Activated naive CD4-positive, alpha-beta T cell treated with anti-CD3 and anti-CD28 coated beads, Interleukin-2, amount 50 U/mL, for 72 hours (primary cell): Measurements from ENCODE around the gene FRMD4A. TPM values are rescaled to one million over a fixed set of nuclear protein-coding genes. Genes with fewer than 3 reads are reported as not detected.
"Not testable (repeated sequence)": the region's sequence is repeated elsewhere in the genome, so short reads cannot be mapped to it uniquely, and the experiment has no call there.

Experiments used
- ATAC-seq, 2 donors: fragments of 150-1000 bp; cut with Tn5 transposase; 2 replicates each; pipeline ENCODE4 v1.10.0; 2021; ENCODE audit warnings: mild to moderate bottlenecking in 2 of 2, moderate library complexity in 2 of 2
- DNase-seq, 2 donors: peaks; one replicate each; pipeline ENCODE4 v3.0.0; 2021 to 2022; ENCODE audit warnings: low spot score in 2 of 2
- H3K27ac Mint-ChIP-seq, 2 donors: one replicate each; pipeline ENCODE4 v1.8.0; 2022; ENCODE audit warnings: mild to moderate bottlenecking in 2 of 2, mixed read lengths in 2 of 2
- H3K36me3 Mint-ChIP-seq, 2 donors: one replicate each; pipeline ENCODE4 v1.8.0; 2022; ENCODE audit warnings: mixed read lengths in 2 of 2
- H3K9me3 Mint-ChIP-seq, 2 donors: one replicate each; pipeline ENCODE4 v1.8.0; 2022; ENCODE audit warnings: mixed read lengths in 2 of 2
- total RNA-seq, 2 donors: library from RNA; stranded (reverse); gene quantifications; one replicate each; pipeline ENCODE4 v1.2.3, GENCODE V29; 2022

FRMD4A gene
- total RNA-seq, 2 donors from 2014 or later: 0.41 to 0.49 TPM

DNA sequence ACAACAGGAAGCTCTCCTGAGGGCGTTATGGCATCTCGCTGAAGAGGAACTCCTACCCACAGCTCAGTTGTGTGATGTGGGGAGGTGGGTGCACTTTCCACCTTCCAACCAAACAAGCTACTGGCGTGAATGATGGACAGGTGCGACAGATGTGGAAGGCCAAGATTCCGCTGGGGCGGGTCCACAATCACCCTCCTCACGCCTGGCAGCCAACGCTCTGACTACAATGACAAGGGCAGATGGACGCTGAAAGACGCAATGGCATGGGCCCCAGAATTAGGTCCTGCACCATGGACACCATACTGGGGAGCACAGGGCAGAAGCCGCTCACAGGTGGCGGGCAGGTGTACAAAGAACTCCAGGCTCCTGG, 461.4 kb downstream of the FRMD4A start:
- Mint-ChIP-seq H3K36me3 (no peaks in the 10 kb centered on the region), H3K9me3 (no peaks in the 10 kb centered on the region), H3K27ac (no peak overlapping the region)
- ATAC-seq (no peak), DNase-seq (no peak)

DNA sequence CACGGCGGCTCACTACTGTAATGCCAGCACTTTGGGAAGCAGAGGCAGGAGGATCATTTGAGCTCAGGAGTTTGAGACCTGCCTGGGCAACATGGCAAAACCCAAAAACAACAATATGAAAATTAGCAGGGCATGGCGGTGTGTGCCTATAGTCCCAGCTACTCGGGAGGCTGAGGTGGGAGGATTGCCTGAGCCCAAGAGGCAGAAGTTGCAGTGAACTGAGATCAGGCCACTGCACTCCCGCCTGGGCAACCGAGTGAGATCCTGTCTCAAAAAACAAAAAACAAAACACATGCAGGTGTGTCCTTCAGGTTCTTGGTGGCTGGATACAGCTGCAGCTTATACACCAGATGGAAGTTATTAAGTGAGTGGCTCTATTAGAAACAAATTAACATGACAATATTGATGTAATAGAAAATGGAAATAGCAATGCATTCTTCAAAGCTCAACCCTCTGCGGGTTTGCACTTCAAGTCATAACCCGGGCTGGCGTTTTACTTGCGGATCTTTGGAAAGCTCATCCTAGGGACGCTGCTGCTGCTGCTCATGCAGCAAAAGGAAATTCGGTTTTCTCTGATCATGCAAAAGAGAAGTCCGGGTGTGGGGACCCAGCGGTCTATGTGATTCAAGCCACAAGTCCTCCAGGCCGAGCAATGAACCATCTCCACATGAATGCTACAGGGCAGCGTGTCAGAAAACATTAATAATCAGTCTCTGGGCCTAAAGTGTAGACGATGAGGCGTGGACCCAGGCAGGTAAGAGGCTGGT, 462.0 kb downstream of the FRMD4A start:
- H3K27ac Mint-ChIP-seq: peak overlapping the region in 1 of 2 donors; percentile 53
- DNase-seq: no peak
- no peaks in the 10 kb centered on the region for H3K9me3 Mint-ChIP-seq
- H3K36me3 Mint-ChIP-seq: no peaks in the 10 kb centered on the region
- no peak for ATAC-seq

DNA sequence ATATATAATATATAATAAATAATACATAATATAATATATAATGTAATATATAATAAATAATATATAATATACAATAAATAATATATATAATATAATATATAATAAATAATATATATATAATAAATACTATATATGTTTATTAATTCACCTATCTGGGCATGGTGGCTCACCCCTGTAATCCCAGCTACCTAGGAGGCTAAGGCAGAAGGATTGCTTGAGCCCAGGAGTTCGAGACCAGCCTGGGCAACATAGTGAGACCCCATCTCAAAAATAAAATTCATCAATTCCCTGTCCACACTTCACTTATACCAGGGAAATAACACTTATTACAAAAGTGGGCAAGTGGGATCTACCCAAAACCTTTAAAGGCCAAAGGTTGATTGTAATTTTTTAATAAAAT, 462.9 kb downstream of the FRMD4A start:
- Mint-ChIP-seq H3K9me3 (no peaks in the 10 kb centered on the region), H3K27ac (no peak overlapping the region)
- no peak for ATAC-seq

DNA sequence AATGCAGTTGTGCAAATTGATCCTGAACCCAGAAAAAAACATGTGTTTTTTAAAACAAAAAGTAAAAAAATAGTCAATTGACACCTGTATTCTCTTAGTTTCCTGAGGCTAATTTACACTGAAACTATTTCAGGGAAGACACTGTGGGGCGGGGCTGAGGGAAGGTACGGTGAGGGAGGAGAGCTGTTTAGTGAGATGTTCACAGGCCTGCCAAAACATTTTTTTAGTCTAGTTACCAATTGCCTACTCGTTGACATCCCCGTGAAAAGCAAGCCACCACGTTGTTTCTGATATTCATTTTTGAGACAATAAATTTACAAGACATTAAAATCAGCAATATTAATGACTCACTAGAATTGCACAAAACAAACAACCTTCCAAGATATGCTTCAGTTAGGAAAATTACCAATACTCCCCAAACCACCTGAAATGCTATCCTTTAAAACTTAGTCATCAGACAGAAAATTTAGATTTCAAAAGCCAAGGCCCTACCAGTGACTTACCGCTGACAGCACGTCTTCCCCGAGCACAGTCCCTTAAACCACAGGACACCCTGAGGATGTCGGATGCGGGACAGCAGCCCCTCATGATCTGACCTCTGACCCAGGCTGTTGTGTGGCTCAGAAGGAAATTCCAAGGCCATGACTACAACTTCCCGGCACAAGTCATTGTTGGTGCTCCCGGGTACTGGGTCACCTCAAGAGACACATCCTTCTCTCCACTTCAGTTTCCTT, 464.8 kb downstream of the FRMD4A start:
- no peaks in the 10 kb centered on the region for H3K36me3 Mint-ChIP-seq
- H3K27ac Mint-ChIP-seq: no peak overlapping the region
- no peaks in the 10 kb centered on the region for H3K9me3 Mint-ChIP-seq
- no peak for ATAC-seq
- no peak for DNase-seq

More for the DNA sequence above, 462.9 kb downstream of the FRMD4A start:
- DNase-seq: no peak
- no peaks in the 10 kb centered on the region for H3K36me3 Mint-ChIP-seq

DNA sequence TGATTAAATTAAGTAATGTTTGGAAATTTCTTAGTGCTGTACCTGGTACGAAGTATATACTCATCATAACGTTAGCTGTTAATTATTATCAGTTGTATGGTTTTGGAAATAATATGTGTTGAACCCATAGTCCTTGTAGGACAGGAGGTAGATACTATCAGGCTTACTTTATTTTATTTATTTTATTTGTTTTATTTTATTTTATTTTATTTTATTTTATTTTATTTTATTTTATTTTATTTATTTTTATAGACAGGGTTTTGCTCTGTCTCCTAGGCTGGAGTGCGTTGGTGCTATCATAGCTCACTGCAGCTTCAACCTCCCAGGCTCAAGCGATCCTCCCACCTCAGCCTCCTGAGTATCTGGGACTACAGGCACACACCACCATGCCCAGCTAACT, 465.5 kb downstream of the FRMD4A start:
- H3K36me3 Mint-ChIP-seq, H3K27ac Mint-ChIP-seq, DNase-seq, H3K9me3 Mint-ChIP-seq, ATAC-seq: not testable (repeated sequence)

DNA sequence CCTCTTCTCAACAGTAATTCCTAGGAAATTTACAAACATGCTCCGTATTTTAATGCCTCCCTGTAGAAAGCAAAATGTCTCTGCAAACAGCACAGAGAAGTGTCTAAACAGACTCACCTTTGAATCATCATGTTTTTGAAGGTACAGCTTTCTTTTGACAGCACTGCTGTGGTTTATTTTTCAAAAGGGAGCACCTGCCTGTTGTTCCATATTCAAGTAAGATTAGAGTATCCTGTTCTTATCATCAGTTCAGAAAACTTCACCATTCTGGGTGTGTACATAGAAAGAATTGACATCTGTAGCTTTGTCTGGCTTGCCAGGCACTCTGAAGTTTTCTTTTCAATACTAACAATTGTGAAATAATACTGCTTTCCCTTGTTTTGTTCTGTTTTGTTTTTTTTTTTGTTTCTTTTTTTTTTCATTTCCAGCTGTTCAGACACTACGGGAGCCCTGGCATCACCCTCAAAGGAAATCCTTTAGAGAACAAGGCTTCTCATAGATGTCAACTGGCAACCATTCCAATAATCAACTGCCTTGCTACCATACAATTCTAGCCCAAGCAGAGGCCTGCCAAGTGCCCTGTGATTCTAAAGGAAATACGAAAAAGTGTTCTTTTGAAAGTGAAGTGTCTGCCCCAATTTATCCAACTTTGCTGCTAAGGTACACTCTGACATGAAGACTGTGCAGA, 468.0 kb downstream of the FRMD4A start:
- DNase-seq (no peak), ATAC-seq (no peak)
- peak overlapping the region in 1 of 2 donors; percentile 20 for H3K27ac Mint-ChIP-seq
- no peaks in the 10 kb centered on the region for H3K9me3 Mint-ChIP-seq
- no peaks in the 10 kb centered on the region for H3K36me3 Mint-ChIP-seq

DNA sequence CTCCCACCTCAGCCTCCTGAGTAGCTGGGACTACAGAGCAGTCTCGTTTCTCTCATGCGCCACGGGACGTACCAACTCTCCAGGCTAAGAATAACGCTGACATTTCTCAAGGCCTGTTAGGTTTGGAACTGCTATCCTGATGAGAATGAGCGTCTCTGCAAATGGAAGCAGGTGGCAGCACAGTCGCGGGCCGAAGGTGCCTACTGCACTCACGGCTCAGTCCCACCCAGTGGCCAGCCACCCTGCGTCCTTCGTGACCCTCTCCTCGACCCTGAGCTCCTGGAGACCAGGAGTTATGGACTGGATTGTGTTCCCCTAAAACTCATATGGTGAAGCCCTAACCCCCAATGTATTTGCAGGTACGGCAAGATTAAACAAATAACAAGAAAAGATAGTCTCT, 469.8 kb downstream of the FRMD4A start:
- Mint-ChIP-seq H3K27ac (no peak overlapping the region), H3K9me3 (no peaks in the 10 kb centered on the region), H3K36me3 (no peaks in the 10 kb centered on the region)
- DNase-seq (no peak), ATAC-seq (no peak)

DNA sequence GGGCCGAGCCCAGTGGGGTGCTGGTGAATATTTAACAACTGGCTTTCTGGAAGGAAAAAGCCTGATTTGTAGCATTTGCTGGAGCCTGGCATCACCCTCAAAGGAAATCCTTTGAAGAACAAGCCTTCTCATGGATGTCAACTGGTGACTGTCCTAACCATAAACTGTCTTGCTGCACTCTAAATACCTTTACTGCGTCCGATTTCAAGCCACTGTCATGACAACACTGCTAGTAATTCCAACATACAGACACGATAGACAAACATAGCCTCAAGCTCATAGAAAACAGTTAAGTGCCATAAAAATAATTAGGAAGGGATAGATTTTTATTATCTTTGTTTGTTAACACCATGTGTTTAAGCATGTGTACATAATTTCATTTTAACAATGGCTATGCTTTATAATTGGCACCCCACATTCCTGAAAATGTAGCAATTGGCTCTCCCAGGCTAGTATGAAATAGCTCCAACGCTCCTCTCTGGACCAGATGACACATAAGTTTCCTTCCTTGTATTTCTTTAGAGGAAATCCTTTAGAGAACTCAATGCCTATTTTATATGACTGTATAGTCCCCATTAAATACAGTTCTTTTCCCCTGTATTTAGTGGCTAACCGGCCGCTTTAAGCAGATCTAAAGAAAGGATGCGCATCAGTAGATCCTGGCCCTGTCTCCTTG, 470.6 kb downstream of the FRMD4A start:
- no peaks in the 10 kb centered on the region for H3K36me3 Mint-ChIP-seq
- H3K27ac Mint-ChIP-seq: no peak overlapping the region
- DNase-seq: no peak
- H3K9me3 Mint-ChIP-seq: no peaks in the 10 kb centered on the region
- ATAC-seq: no peak

DNA sequence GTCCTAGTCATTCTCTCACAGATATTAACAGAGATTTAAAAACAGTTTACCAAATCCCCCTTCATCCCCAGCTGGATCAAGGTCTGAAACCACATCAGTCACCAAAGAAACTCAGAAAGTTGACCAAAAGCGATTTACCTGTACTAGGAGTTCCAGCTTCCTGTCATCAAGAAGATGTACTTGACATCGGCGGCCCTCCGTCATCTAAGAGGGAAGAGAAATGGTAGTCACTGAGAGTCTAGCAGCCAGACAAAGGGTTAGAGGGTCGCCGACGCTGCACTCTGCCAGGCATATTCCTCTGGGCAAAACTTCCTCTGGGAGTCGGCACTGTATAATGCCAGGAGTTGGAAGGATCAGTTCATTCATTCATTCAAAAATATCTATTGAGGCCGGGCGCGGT, 472.0 kb downstream of the FRMD4A start:
- ATAC-seq: no peak
- no peak for DNase-seq
- H3K36me3 Mint-ChIP-seq: no peaks in the 10 kb centered on the region
- no peaks in the 10 kb centered on the region for H3K9me3 Mint-ChIP-seq
- no peak overlapping the region for H3K27ac Mint-ChIP-seq

DNA sequence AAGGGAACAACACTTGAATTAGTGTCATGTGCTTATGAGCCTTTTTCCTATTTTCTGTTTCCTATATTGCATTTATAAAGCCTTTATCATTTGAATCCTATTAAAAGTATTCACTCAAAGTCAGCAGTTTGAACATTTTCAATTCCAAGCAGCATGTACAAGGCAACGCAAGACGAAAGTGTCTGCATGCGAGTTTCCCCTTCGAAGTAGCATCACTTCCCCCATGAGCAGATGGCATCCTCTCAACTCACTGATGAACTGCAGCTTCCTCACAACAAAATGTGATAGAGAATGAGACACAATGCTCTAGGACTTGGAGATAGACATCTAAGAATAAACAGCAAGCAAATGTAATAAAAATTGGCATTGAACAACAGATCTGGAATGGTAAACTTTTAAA, 473.3 kb downstream of the FRMD4A start:
- no peak overlapping the region for H3K27ac Mint-ChIP-seq
- DNase-seq (no peak), ATAC-seq (no peak)
- no peaks in the 10 kb centered on the region for H3K36me3 Mint-ChIP-seq
- H3K9me3 Mint-ChIP-seq: no peaks in the 10 kb centered on the region

DNA sequence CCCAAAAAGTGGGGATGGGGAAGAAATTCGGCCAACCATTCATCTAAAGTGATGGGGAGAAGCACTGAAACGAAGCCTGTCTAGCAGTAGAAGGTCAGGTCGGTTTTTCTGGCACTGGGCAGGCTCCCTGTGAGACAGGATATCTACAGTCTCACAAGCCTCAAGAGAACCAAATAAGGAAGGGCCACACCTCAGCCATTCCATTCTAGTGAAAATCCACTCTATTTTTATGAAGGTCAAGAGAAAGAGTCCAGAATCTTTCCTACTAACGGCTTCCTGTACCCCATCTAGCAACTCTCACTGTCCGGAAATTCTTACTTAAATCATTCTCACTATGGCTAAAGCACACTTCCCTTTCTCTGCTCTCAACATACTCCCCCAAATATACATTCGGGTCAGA, 476.9 kb downstream of the FRMD4A start:
- Mint-ChIP-seq H3K27ac (no peak overlapping the region), H3K9me3 (no peaks in the 10 kb centered on the region), H3K36me3 (no peaks in the 10 kb centered on the region)
- DNase-seq: no peak
- ATAC-seq: no peak

DNA sequence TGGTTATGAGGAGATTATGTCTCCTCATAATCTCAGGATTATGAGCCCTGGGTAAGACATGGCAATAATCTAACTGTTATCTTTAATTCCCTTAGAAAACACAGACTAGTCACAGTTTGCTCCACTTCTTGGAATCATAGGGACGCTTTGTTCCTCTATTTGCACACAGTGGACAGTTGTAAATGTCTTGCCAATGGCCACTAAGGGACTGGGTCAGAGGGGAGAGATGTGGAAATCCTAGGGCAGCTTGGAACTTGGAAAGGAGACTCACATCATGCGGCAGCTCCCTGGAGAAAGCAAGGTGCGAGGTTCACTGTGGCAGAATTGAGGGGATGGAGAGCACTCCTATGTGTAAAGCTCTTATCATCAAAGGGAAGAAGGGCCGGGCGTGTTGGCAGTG, 477.9 kb downstream of the FRMD4A start:
- no peak for ATAC-seq
- DNase-seq: no peak
- Mint-ChIP-seq H3K9me3 (no peaks in the 10 kb centered on the region), H3K36me3 (no peaks in the 10 kb centered on the region), H3K27ac (no peak overlapping the region)

DNA sequence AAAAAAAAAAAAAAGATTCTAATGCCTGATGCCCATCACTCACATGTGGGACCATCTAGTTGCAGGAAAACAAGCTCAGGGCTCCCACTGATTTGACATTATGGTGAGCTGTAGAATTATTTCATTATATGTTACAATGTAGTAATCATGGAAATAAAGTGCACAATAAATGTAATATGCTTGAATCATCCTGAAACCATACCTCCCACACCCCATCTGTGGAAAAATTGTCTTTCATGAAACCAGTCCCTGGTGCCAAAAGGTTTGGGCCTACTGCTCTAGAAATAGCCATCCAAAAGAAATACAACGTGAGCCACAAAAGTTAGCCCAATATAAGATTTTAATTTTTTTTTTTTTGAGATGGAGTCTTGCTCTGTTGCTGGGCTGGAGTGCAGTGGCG, 478.8 kb downstream of the FRMD4A start:
- Mint-ChIP-seq H3K27ac (no peak overlapping the region), H3K9me3 (no peaks in the 10 kb centered on the region), H3K36me3 (no peaks in the 10 kb centered on the region)
- DNase-seq: no peak
- no peak for ATAC-seq

DNA sequence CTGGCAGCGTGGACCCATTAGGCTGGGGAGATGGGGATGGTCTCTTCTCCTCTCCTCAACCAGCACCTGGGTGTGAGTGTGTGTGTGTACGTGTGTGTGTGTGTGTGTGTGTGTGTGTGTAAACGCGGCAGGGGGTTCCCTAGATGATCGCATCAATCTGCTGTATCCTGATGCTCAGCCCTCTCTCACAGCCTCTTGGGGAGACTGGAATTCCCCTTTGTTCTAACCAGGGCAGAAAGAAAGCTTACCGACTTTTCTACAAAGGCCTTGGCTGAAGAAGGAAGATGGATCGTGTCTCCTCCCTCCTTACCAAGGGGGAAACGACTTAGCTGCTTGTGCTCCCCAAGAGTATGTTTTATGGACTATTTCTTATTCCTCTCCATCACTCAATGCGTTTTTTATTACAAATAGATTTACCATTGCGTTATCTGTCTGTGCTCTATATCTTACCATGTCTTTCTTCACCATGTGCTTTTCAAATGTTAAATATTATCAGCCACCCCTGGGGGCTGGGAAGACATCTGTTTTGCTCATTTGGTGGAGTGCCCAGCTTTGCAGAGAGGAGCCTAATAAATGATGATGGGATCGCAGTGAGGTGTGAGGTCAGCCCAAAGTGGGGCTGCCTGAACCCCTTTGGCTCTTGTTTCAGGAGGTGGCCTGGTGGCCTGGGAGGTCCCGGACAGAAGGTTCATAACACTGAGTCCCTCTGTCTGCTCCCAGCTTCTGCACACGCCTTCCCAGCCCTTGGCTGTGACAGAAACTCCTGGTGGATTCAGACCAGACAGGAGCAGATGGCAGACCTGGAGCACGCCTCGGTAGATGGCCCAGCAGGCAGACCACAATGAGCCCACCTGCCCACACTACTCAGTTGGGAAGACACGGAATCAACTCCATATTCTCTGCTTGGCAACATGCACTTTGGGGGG, 481.9 kb downstream of the FRMD4A start:
- Mint-ChIP-seq H3K27ac (no peak overlapping the region), H3K9me3 (no peaks in the 10 kb centered on the region), H3K36me3 (no peaks in the 10 kb centered on the region)
- ATAC-seq (no peak), DNase-seq (no peak)

DNA sequence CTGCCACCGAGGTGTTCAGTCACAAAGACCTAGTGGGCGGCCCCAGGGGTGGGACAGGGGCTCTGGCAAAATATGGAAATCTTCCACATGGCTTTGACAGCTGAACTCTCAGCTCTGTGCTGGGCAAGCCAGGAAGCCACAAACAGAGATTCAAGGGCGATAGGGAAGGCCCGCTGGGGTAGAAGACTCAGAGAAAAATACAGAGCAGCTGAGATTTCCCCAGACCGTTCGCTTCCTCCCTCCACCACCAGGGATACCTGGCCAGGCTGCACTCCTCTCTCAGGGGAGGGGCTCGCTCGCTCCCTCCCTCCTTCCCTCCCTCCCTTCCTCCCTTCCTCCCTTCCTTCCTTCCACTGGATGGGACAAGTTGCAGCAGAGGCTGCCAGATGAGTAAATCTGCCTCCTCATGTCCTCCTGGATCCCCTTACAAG, 483.5 kb downstream of the FRMD4A start:
- Mint-ChIP-seq H3K9me3 (no peaks in the 10 kb centered on the region), H3K36me3 (no peaks in the 10 kb centered on the region), H3K27ac (no peak overlapping the region)
- DNase-seq: no peak
- no peak for ATAC-seq

DNA sequence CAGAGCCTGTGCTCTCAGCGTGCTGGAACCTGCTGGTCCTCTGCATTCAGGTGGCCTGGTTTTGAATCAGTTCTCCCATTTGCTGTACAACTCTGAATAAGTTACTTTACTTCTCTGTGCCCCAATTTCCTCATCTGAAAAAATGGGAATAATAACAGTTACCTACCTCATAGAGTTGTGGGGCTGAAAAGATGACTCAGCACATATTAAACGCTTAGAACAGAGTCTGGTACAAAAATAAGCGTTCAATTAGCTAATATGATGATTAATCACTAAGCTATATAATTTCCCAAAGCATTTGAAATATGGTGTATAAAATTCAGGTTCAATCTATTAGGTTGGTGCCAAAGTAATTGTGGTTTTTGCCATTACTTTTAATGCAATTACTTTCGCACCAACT, 484.8 kb downstream of the FRMD4A start:
- no peak for ATAC-seq
- Mint-ChIP-seq H3K36me3 (peaks cover 0 to 10% of the 10 kb centered on the region in 2 donors), H3K27ac (no peak overlapping the region)

More for the DNA sequence above, 484.8 kb downstream of the FRMD4A start:
- no peaks in the 10 kb centered on the region for H3K9me3 Mint-ChIP-seq
- no peak for DNase-seq
